ENCODE data around the gene FRAS1. TPM values are rescaled to one million over a fixed set of nuclear protein-coding genes. Genes with fewer than 3 reads are reported as not detected.

Gene FRAS1
- total RNA-seq, 1 experiment from 2014 or later: 0.23 TPM

GRCh38 chr4:78336093-78336943 is 279.2 kb downstream of the FRAS1 start:
- Histone ChIP-seq H3K9me3 (ENCODE audit: control insufficient read depth, insufficient read depth, low read depth, low read length) (no peaks in the 10 kb centered on the region), H3K4me1 (ENCODE audit: control insufficient read depth, insufficient read depth, low read length) (no peaks in the 10 kb centered on the region), H3K27me3 (ENCODE audit: control insufficient read depth, insufficient read depth, low read length) (no peaks in the 10 kb centered on the region), H3K27ac (ENCODE audit: low read length) (no peak overlapping the region), H3K4me3 (ENCODE audit: low read depth in 2 of 2, low read length in 2 of 2) (no peak overlapping the region), H3K36me3 (ENCODE audit: control insufficient read depth, insufficient read depth, low read length) (no peaks in the 10 kb centered on the region)
- BruUV-seq (replicated peaks): no TSS peak
- TF ChIP-seq POLR2AphosphoS5 (IDR thresholded peaks at IDR 0.05; ENCODE audit: low read depth, low read length) (no peak), TCF7L2 (IDR thresholded peaks at IDR 0.05; ENCODE audit: low read depth, low read length) (no peak), SIN3A (IDR thresholded peaks at IDR 0.05; ENCODE audit: borderline replicate concordance, insufficient read depth, low read depth, low read length) (no peak), CTCF (IDR thresholded peaks at IDR 0.05) (no peak), REST (IDR thresholded peaks at IDR 0.05; ENCODE audit: insufficient read depth in 1 of 2, low read depth in 2 of 2, low read length in 1 of 2) (no peak)
- ChIA-PET CTCF (no interaction called here), POLR2A (no interaction called here)
- intact Hi-C loops (cut with micrococcal nuclease; ENCODE audit: unreplicated experiment) (no loop called here), in situ Hi-C loops (cut with HindIII; ENCODE audit: low pct_unique_long_range_greater_than_20kb, low sequenced_read_pairs) (no loop called here)
- ATAC-seq (no peak), DNase-seq (ENCODE audit: low read depth, low spot score) (no peak)

GRCh38 chr4:78337244-78338020 is 280.3 kb downstream of the FRAS1 start:
- Histone ChIP-seq H3K27ac (ENCODE audit: low read length) (no peak overlapping the region), H3K4me3 (ENCODE audit: low read depth in 2 of 2, low read length in 2 of 2) (no peak overlapping the region), H3K36me3 (ENCODE audit: control insufficient read depth, insufficient read depth, low read length) (no peaks in the 10 kb centered on the region), H3K9me3 (ENCODE audit: control insufficient read depth, insufficient read depth, low read depth, low read length) (no peaks in the 10 kb centered on the region), H3K27me3 (ENCODE audit: control insufficient read depth, insufficient read depth, low read length) (no peaks in the 10 kb centered on the region), H3K4me1 (ENCODE audit: control insufficient read depth, insufficient read depth, low read length) (no peaks in the 10 kb centered on the region)
- ChIA-PET POLR2A (no interaction called here), CTCF (no interaction called here)
- no TSS peak for BruUV-seq (replicated peaks)
- ATAC-seq (no peak), DNase-seq (ENCODE audit: low read depth, low spot score) (no peak)
- intact Hi-C loops (cut with micrococcal nuclease; ENCODE audit: unreplicated experiment) (no loop called here), in situ Hi-C loops (cut with HindIII; ENCODE audit: low pct_unique_long_range_greater_than_20kb, low sequenced_read_pairs) (no loop called here)
- TF ChIP-seq TCF7L2 (IDR thresholded peaks at IDR 0.05; ENCODE audit: low read depth, low read length) (no peak), SIN3A (IDR thresholded peaks at IDR 0.05; ENCODE audit: borderline replicate concordance, insufficient read depth, low read depth, low read length) (no peak), REST (IDR thresholded peaks at IDR 0.05; ENCODE audit: insufficient read depth in 1 of 2, low read depth in 2 of 2, low read length in 1 of 2) (no peak), CTCF (IDR thresholded peaks at IDR 0.05) (no peak), POLR2AphosphoS5 (IDR thresholded peaks at IDR 0.05; ENCODE audit: low read depth, low read length) (no peak)

Data from Panc1 (cell line).